OCI-LY3 (cell line): Measurements from ENCODE around the gene CCDC12.

Experiments used
- EZH2phosphoT487 ChIP-seq: fragments of 200-600 bp; shearing (Covaris generic); IDR thresholded peaks from 2 replicates; pipeline ENCODE4 v1.6.1; 2018; ENCODE audit warnings: antibody characterized with exemption, mixed run types, low read depth
- TF ChIP-seq, protein P1 (sequence below): fragments of 200-600, 300-600 bp; sonication (generic); IDR thresholded peaks from 2 replicates; pipeline ENCODE4 v1.5.1; 2014; ENCODE audit warnings: antibody characterized with exemption, low read length, low read depth

DNA sequence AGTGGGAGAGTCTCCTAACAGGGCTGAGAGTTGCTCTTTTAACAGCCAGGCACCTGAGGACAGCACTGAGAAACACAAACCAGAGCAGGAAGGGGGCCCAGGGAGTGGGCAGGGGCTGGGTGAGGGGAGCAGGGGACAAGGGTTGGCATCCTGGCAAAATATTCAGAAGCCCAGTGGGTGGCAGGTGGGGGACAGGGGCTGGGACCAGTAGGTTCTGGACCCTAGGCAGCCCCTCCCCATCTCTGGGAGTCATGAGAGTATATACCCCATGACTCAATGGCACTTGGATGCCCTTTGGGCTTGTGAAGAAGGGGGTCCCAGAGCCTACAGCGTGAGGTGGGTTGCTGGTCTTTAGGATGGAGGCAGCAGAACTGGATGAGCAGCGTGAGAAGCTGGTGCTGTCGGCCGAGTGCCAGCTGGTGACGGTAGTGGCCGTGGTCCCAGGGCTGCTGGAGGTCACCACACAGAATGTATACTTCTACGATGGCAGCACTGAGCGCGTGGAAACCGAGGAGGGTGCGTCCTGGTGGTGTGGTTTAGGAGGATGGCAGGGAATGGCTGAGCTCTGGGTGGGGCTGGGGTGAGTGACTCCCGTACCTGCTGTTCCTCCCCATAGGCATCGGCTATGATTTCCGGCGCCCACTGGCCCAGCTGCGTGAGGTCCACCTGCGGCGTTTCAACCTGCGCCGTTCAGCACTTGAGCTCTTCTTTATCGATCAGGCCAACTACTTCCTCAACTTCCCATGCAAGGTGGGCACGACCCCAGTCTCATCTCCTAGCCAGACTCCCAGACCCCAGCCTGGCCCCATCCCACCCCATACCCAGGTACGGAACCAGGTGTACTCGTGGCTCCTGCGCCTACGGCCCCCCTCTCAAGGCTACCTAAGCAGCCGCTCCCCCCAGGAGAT lies 27.2 kb upstream of the CCDC12 start:
- TF ChIP-seq, protein P1, sequence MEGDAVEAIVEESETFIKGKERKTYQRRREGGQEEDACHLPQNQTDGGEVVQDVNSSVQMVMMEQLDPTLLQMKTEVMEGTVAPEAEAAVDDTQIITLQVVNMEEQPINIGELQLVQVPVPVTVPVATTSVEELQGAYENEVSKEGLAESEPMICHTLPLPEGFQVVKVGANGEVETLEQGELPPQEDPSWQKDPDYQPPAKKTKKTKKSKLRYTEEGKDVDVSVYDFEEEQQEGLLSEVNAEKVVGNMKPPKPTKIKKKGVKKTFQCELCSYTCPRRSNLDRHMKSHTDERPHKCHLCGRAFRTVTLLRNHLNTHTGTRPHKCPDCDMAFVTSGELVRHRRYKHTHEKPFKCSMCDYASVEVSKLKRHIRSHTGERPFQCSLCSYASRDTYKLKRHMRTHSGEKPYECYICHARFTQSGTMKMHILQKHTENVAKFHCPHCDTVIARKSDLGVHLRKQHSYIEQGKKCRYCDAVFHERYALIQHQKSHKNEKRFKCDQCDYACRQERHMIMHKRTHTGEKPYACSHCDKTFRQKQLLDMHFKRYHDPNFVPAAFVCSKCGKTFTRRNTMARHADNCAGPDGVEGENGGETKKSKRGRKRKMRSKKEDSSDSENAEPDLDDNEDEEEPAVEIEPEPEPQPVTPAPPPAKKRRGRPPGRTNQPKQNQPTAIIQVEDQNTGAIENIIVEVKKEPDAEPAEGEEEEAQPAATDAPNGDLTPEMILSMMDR = no peak
- no peak for TF ChIP-seq EZH2phosphoT487
